Sigmoid colon (tissue), 4 donors: ENCODE results near the gene USH2A.

Experiments
- CTCF ChIP-seq, 4 experiments: fragments of 450-650 bp in 3 of 4; fragments of 200-600 bp in 1 of 4; IDR thresholded peaks; one replicate each; pipeline ENCODE4 v1.5.1; 2016 to 2019; ENCODE audit warnings: antibody characterized with exemption in 4 of 4, mild to moderate bottlenecking in 3 of 4, moderate library complexity in 2 of 4
- EP300 ChIP-seq, 4 donors: sonication (generic); formaldehyde crosslinking; IDR thresholded peaks; one replicate each; pipeline ENCODE4 v1.6.1; 2017; ENCODE audit warnings: antibody characterized with exemption in 4 of 4
- POLR2A ChIP-seq, 2 donors: fragments of 450-650 bp; IDR thresholded peaks; one replicate each; pipeline ENCODE4 v1.6.1; 2016; ENCODE audit warnings: antibody characterized with exemption in 2 of 2, mild to moderate bottlenecking in 2 of 2, moderate library complexity in 2 of 2

- no peak for TF ChIP-seq CTCF (IDR thresholded peaks at IDR 0.05)
- TF ChIP-seq POLR2A (IDR thresholded peaks at IDR 0.05), result no peak
- TF ChIP-seq EP300 (IDR thresholded peaks at IDR 0.05), result no peak
Measured at GRCh38 chr1:216453777-216454176, 30.5 kb upstream of the USH2A start.
